ENCODE data around the gene GIPR.

Gene GIPR

GRCh38 chr19:45717131-45717982 lies 49.3 kb downstream of the GIPR start:
- TF ChIP-seq GATA3 (IDR thresholded peaks at IDR 0.05; ENCODE audit: low read depth, low read length) (no peak), GATA2 (IDR thresholded peaks at IDR 0.05; ENCODE audit: low read depth, low read length) (no peak)

- TF ChIP-seq GATA3 (IDR thresholded peaks at IDR 0.05; ENCODE audit: low read depth, low read length), result no peak
- no peak for TF ChIP-seq GATA2 (IDR thresholded peaks at IDR 0.05; ENCODE audit: low read depth, low read length)
These were observed 50.1 kb downstream of the GIPR start for GRCh38 chr19:45717983-45718650.

GRCh38 chr19:45729800-45730290 lies 61.8 kb downstream of the GIPR start:
- TF ChIP-seq GATA3 (IDR thresholded peaks at IDR 0.05; ENCODE audit: low read depth, low read length) (no peak), GATA2 (IDR thresholded peaks at IDR 0.05; ENCODE audit: low read depth, low read length) (no peak)

- TF ChIP-seq GATA2 (IDR thresholded peaks at IDR 0.05; ENCODE audit: low read depth, low read length), result no peak
- TF ChIP-seq GATA3 (IDR thresholded peaks at IDR 0.05; ENCODE audit: low read depth, low read length), result no peak
These were observed 62.6 kb downstream of the GIPR start, which contains the start of gene FBXO46 for GRCh38 chr19:45730368-45731288. Gene FBXO46 (minus strand): TSS chr19:45730896. CDS start chr19:45713495, 17,401 bp downstream.
